Activated CD8-positive, alpha-beta T cell treated with anti-CD3 and anti-CD28 coated beads for 36 hours (primary cell): Measurements from ENCODE around the gene EPHB1. TPM values are rescaled to one million over a fixed set of nuclear protein-coding genes. Genes with fewer than 3 reads are reported as not detected.

Source experiments
- ATAC-seq: fragments of 200-7000 bp; cut with Tn5 transposase; one replicate; pipeline ENCODE4 v1.10.0; 2021; ENCODE audit warnings: mild to moderate bottlenecking, moderate library complexity
- CTCF ChIA-PET: fragments of 350-600 bp; sonication (Branson Sonifier 250); formaldehyde crosslinking; loops from one replicate; lab custom pipeline; 2021; ENCODE audit warnings: antibody characterized with exemption; lab: Charles Lee
- POLR2A ChIA-PET: fragments of 350-600 bp; sonication (Branson Sonifier 250); formaldehyde crosslinking; loops from one replicate; lab custom pipeline; 2021; ENCODE audit warnings: antibody characterized with exemption; lab: Charles Lee
- DNase-seq: peaks from one replicate; pipeline ENCODE4 v3.0.0-alpha.2; 2020
- H3K27ac Mint-ChIP-seq: one replicate; pipeline ENCODE4 v1.8.0; 2021; ENCODE audit warnings: mild to moderate bottlenecking, mixed read lengths
- H3K27me3 Mint-ChIP-seq: one replicate; pipeline ENCODE4 v1.8.0; 2021; ENCODE audit warnings: mixed read lengths
- H3K36me3 Mint-ChIP-seq: one replicate; pipeline ENCODE4 v1.8.0; 2021; ENCODE audit warnings: low read depth, mixed read lengths
- H3K4me1 Mint-ChIP-seq: one replicate; pipeline ENCODE4 v1.8.0; 2021; ENCODE audit warnings: low read depth, mixed read lengths
- H3K4me3 Mint-ChIP-seq: one replicate; pipeline ENCODE4 v1.8.0; 2021; ENCODE audit warnings: mild to moderate bottlenecking, moderate library complexity, mixed read lengths
- H3K9me3 Mint-ChIP-seq: one replicate; pipeline ENCODE4 v1.8.0; 2021; ENCODE audit warnings: mixed read lengths
- CTCF ChIP-seq: fragments of 200-600 bp; IDR thresholded peaks from one replicate; pipeline ENCODE4 v1.8.0; 2022; ENCODE audit warnings: antibody characterized with exemption, mild to moderate bottlenecking
- intact Hi-C: fragments of 100-400 bp; cut with micrococcal nuclease; formaldehyde crosslinking; loops from one replicate; pipeline ENCODE4 v1.10.0; 2022
- total RNA-seq, 2 experiments: library from RNA; stranded (reverse); gene quantifications; one replicate each; pipeline ENCODE4 v1.2.3, GENCODE V29; 2021

EPHB1 gene
- total RNA-seq, 2 experiments from 2014 or later: 0.78 TPM; not detected in 1

GRCh38 chr3:135272026-135272669 lies 477.1 kb downstream of the EPHB1 start:
- ATAC-seq: no peak
- no peak for TF ChIP-seq CTCF
- no peak overlapping the region for H3K4me3 Mint-ChIP-seq
- H3K27me3 Mint-ChIP-seq: no peaks in the 10 kb centered on the region
- no peaks in the 10 kb centered on the region for H3K9me3 Mint-ChIP-seq
- POLR2A ChIA-PET: no interaction called here
- CTCF ChIA-PET: no interaction called here
- no peak for DNase-seq
- H3K4me1 Mint-ChIP-seq: no peaks in the 10 kb centered on the region
- no peak overlapping the region for H3K27ac Mint-ChIP-seq
- intact Hi-C loops: no loop called here
- no peaks in the 10 kb centered on the region for H3K36me3 Mint-ChIP-seq

GRCh38 chr3:135292162-135292561 lies 497.1 kb downstream of the EPHB1 start:
- peaks cover 1% of the 10 kb centered on the region for H3K9me3 Mint-ChIP-seq
- H3K4me1 Mint-ChIP-seq: no peaks in the 10 kb centered on the region
- no peaks in the 10 kb centered on the region for H3K36me3 Mint-ChIP-seq
- no peaks in the 10 kb centered on the region for H3K27me3 Mint-ChIP-seq
- intact Hi-C loops: no loop called here
- ChIA-PET CTCF (interaction anchor here (0.8 kb wide), 1 partner anchor 32 kb away, joined by 3 read pairs; no protein-coding TSS in a partner anchor), POLR2A (no interaction called here)
- H3K4me3 Mint-ChIP-seq: no peak overlapping the region
- no peak for DNase-seq
- H3K27ac Mint-ChIP-seq: no peak overlapping the region
- ATAC-seq: no peak
- no peak for TF ChIP-seq CTCF

DNA sequence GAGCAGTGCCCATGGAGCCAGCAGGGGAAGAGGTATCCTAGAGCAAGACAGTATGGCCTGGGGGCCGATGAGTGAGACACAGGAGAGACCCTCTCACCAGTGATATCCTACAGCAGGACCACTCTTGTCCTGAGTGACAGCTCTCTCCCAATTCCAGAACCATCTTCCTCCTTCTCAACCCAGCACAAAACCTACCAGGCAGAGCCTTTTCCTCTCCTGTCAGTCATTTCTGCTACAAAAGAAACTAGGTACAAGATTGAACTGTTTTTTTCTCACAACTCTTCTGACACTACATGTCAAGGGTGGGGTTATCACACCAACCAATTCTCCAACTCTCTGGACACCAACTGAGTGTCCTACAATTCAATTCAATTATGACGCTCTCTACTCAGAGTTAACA lies 506.6 kb downstream of the EPHB1 start:
- no peaks in the 10 kb centered on the region for H3K36me3 Mint-ChIP-seq
- POLR2A ChIA-PET: no interaction called here
- H3K4me3 Mint-ChIP-seq: no peak overlapping the region
- ATAC-seq (no peak), DNase-seq (no peak)
- H3K27ac Mint-ChIP-seq: no peak overlapping the region
- no peak for TF ChIP-seq CTCF
- H3K4me1 Mint-ChIP-seq: no peaks in the 10 kb centered on the region
- peaks cover 3% of the 10 kb centered on the region for H3K9me3 Mint-ChIP-seq
- intact Hi-C loops: no loop called here
- CTCF ChIA-PET: no interaction called here
- no peaks in the 10 kb centered on the region for H3K27me3 Mint-ChIP-seq

DNA sequence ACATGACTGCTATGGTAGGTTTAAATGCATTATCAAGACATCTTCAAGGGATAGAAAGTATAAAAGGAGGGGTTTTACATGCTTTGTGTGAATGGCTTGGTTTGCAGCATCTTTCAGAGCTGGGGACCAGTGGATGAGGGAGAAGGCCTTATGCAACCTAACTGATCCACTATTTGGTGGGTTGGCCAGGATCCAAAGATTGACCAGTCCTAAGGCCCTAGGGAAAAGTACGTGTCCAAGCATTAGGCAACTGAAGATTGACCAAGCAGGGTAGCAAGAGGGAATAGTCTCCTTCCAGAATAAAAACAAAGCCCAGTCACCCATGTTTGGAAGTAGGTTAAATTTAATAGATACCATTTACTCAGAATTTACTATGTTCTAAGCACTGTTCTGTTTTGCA lies 509.3 kb downstream of the EPHB1 start:
- DNase-seq (no peak), ATAC-seq (no peak)
- no peak overlapping the region for H3K4me3 Mint-ChIP-seq
- TF ChIP-seq CTCF: no peak
- no peaks in the 10 kb centered on the region for H3K36me3 Mint-ChIP-seq
- no peaks in the 10 kb centered on the region for H3K27me3 Mint-ChIP-seq
- no peaks in the 10 kb centered on the region for H3K4me1 Mint-ChIP-seq
- intact Hi-C loops: no loop called here
- ChIA-PET POLR2A (no interaction called here), CTCF (no interaction called here)
- peaks cover 3% of the 10 kb centered on the region for H3K9me3 Mint-ChIP-seq
- H3K27ac Mint-ChIP-seq: no peak overlapping the region

Other genes starting within 250 kb of the EPHB1 start
- gene KY, start 144.2 kb upstream of the EPHB1 start, total RNA-seq: not detected